C1 segment of cervical spinal cord (tissue), 14 donors: Measurements from ENCODE around the gene CDH4.
A peak's percentile ranks its signal among the peaks of the same experiment; 100 is the strongest.

ENCODE experiments used
- DNase-seq, 14 donors: peaks; one replicate each; lab custom pipeline; 2025; lab: John Stamatoyannopoulos, UW

The CDH4 gene

GRCh38 chr20:61325718-61326117 lies 73.7 kb downstream of the CDH4 start:
- no peak for DNase-seq

- peak in 2 of 14 donors; percentile 23 to 39 for DNase-seq
Measured at GRCh38 chr20:61328911-61329558, 77.0 kb downstream of the CDH4 start.

- no peak for DNase-seq
Measured at GRCh38 chr20:61330441-61330840, 78.4 kb downstream of the CDH4 start.

GRCh38 chr20:61331543-61331942 lies 79.5 kb downstream of the CDH4 start:
- peak in 3 of 14 donors; percentile 1 to 7 (median 1) for DNase-seq

GRCh38 chr20:61332016-61332975 lies 80.2 kb downstream of the CDH4 start:
- DNase-seq: no peak

- DNase-seq: no peak
Measured at GRCh38 chr20:61333484-61334108, 81.5 kb downstream of the CDH4 start.

- no peak for DNase-seq
Measured at GRCh38 chr20:61340157-61340556, 88.1 kb downstream of the CDH4 start.

GRCh38 chr20:61341605-61342004 lies 89.5 kb downstream of the CDH4 start:
- no peak for DNase-seq

GRCh38 chr20:61343934-61344333 lies 91.9 kb downstream of the CDH4 start:
- DNase-seq: no peak

- no peak for DNase-seq
Measured at GRCh38 chr20:61345656-61346055, 93.6 kb downstream of the CDH4 start.

- DNase-seq: no peak
Measured at GRCh38 chr20:61346996-61347395, 94.9 kb downstream of the CDH4 start.

- no peak for DNase-seq
Measured at GRCh38 chr20:61347443-61347842, 95.4 kb downstream of the CDH4 start.

GRCh38 chr20:61349447-61350165 lies 97.5 kb downstream of the CDH4 start:
- DNase-seq: no peak

- DNase-seq: no peak
Measured at GRCh38 chr20:61350500-61351250, 98.6 kb downstream of the CDH4 start.

GRCh38 chr20:61352346-61353260 lies 100.5 kb downstream of the CDH4 start:
- DNase-seq: no peak

GRCh38 chr20:61353261-61354000 lies 101.4 kb downstream of the CDH4 start:
- DNase-seq: no peak

- DNase-seq: no peak
Measured at GRCh38 chr20:61354001-61354390, 101.9 kb downstream of the CDH4 start.

GRCh38 chr20:61354501-61354900 lies 102.4 kb downstream of the CDH4 start:
- DNase-seq: no peak

- DNase-seq: peak in 1 of 14 donors; percentile 9
Measured at GRCh38 chr20:61354901-61355495, 102.9 kb downstream of the CDH4 start.
